NCI-H2196 (cell line): ENCODE results near the gene RESF1.

Experiments used
- DNase-seq: peaks from one replicate; lab custom pipeline; 2025; ENCODE audit not compliant: unreplicated experiment; lab: John Stamatoyannopoulos, UW

RESF1 gene

GRCh38 chr12:32005496-32006125 lies 46.4 kb downstream of the RESF1 start:
- no peak for DNase-seq
